DND-41 (cell line): ENCODE results near the gene MALAT1.

Experiments used
- CTCF ChIP-seq: IDR thresholded peaks from 2 replicates; pipeline ENCODE4 v1.5.1; 2012; ENCODE audit warnings: borderline replicate concordance, low read length, moderate library complexity, mild to moderate bottlenecking; ENCODE audit not compliant: poor library complexity, severe bottlenecking; ENCODE audit errors: extremely low read depth
- EZH2 ChIP-seq: IDR thresholded peaks from 3 replicates; pipeline ENCODE4 v1.6.1; 2012; ENCODE audit warnings: borderline replicate concordance, low read depth, mild to moderate bottlenecking, moderate library complexity, low read length, inconsistent platforms; ENCODE audit not compliant: severe bottlenecking

GRCh38 chr11:65542738-65543390 is 44.0 kb downstream of the MALAT1 start:
- TF ChIP-seq CTCF (no peak), EZH2 (no peak)
